GM23248 (cell line): ENCODE results near the gene MCF2L. TPM values are rescaled to one million over a fixed set of nuclear protein-coding genes. Genes with fewer than 3 reads are reported as not detected.

Source experiments
- DNase-seq: peaks from one replicate; pipeline ENCODE4 v3.0.0-alpha.2; 2015
- H2AFZ ChIP-seq: fragments of 200-600 bp; sonication (generic); 2 replicates; pipeline ENCODE4 v1.6.1; 2016; ENCODE audit warnings: antibody characterized with exemption
- H3F3A ChIP-seq: fragments of 200-600 bp; sonication (generic); 2 replicates; pipeline ENCODE4 v1.6.1; 2016; ENCODE audit warnings: mild to moderate bottlenecking, antibody characterized with exemption, mixed run types; ENCODE audit not compliant: insufficient read depth
- H3K27ac ChIP-seq: fragments of 200-600 bp; sonication (generic); 2 replicates; pipeline ENCODE4 v1.5.1; 2016; ENCODE audit warnings: mild to moderate bottlenecking
- H3K27me3 ChIP-seq: fragments of 200-600 bp; sonication (generic); replicated peaks from 2 replicates; pipeline ENCODE4 v1.6.1; 2016; ENCODE audit warnings: mild to moderate bottlenecking; ENCODE audit not compliant: insufficient read depth
- H3K36me3 ChIP-seq: fragments of 200-600 bp; sonication (generic); 2 replicates; pipeline ENCODE4 v1.6.1; 2016; ENCODE audit warnings: low read depth, mild to moderate bottlenecking
- H3K4me1 ChIP-seq: fragments of 200-600 bp; sonication (generic); 2 replicates; pipeline ENCODE4 v1.6.1; 2016; ENCODE audit warnings: mild to moderate bottlenecking; ENCODE audit not compliant: insufficient read depth
- H3K4me2 ChIP-seq: fragments of 200-600 bp; sonication (generic); one replicate; pipeline ENCODE4 v1.6.1; 2016; ENCODE audit warnings: mild to moderate bottlenecking; ENCODE audit not compliant: unreplicated experiment
- H3K4me3 ChIP-seq: fragments of 200-600 bp; sonication (generic); 2 replicates; pipeline ENCODE4 v1.5.1; 2016; ENCODE audit warnings: mild to moderate bottlenecking
- H3K79me2 ChIP-seq: fragments of 200-600 bp; sonication (generic); 2 replicates; pipeline ENCODE4 v1.6.1; 2016; ENCODE audit warnings: mild to moderate bottlenecking; ENCODE audit not compliant: insufficient read depth
- H3K9ac ChIP-seq: fragments of 200-600 bp; sonication (generic); 2 replicates; pipeline ENCODE4 v1.6.1; 2016; ENCODE audit warnings: mild to moderate bottlenecking
- H3K9me2 ChIP-seq: fragments of 200-600 bp; sonication (generic); 2 replicates; pipeline ENCODE4 v1.6.1; 2016; ENCODE audit warnings: mixed run types, mild to moderate bottlenecking, moderate library complexity; ENCODE audit not compliant: insufficient read depth
- H3K9me3 ChIP-seq: fragments of 200-600 bp; sonication (generic); one replicate; pipeline ENCODE4 v1.6.1; 2017; ENCODE audit warnings: low read depth
- H4K20me1 ChIP-seq: fragments of 200-600 bp; sonication (generic); 2 replicates; pipeline ENCODE4 v1.6.0; 2016; ENCODE audit not compliant: insufficient read depth
- EZH2 ChIP-seq: fragments of 200-600 bp; sonication (generic); IDR thresholded peaks from 2 replicates; pipeline ENCODE4 v1.6.1; 2018; ENCODE audit warnings: antibody characterized with exemption, mild to moderate bottlenecking; ENCODE audit not compliant: insufficient read depth, poor library complexity, severe bottlenecking
- EZH2phosphoT487 ChIP-seq: fragments of 200-600 bp; sonication (generic); IDR thresholded peaks from 2 replicates; pipeline ENCODE4 v1.6.1; 2018; ENCODE audit warnings: antibody characterized with exemption, moderate library complexity, mild to moderate bottlenecking, low read depth; ENCODE audit not compliant: insufficient read depth
- WGBS, 2 experiments: methylation state at CpG; one replicate each; pipeline ENCODE4 v1.1.6; 2015 to 2017; ENCODE audit warnings: low lambda C conversion rate in 2 of 2, low coverage in 1 of 2; ENCODE audit errors: missing lambda C conversion rate in 2 of 2; 5-methylcytosine and 5-hydroxymethylcytosine counted together
- in situ Hi-C: fragments of 300-500 bp; cut with MboI; formaldehyde crosslinking; loops from 2 replicates; pipeline ENCODE4 v1.15.0; 2020
- polyA plus RNA-seq: library from polyadenylated mRNA; unstranded; fragments of >200 nt; fragmentation: Nextera tagmentation; extraction: Ambion mirVana; gene quantifications from 2 replicates; pipeline ENCODE4 v1.2.1, GENCODE V29; 2016
- total RNA-seq: library from RNA; depleted of rRNA; stranded (reverse); fragments of >200 nt; shearing (Covaris generic); gene quantifications from 2 replicates; pipeline ENCODE4 v1.2.3, GENCODE V29; 2014

Gene MCF2L
- total and polyA plus RNA-seq, 2 experiments from 2014 or later = not detected

DNA sequence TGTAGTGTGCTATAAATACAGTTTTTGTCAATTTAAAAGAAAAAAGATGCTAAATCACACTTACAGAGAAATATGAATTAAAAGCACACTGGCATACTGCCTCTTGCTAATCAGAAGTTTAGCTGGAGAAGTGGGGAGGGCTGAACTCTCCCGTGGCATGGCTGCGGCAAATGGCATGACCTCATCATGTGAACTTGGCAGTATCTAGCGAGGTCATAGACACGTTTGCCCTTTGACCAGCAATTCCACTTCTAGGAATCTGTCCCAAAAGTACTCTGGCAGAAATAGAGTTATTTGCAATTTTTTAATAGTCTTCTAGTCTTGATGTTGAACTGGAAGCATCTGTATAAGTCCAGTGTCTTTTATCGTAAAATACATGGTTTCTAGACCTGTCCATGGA is 42.0 kb upstream of the MCF2L start:
- H3K9me3 ChIP-seq = no peaks in the 10 kb centered on the region
- H3K9me2 ChIP-seq = no peaks in the 10 kb centered on the region
- H3K27me3 ChIP-seq = peaks cover 66% of the 10 kb centered on the region
- no peak overlapping the region for H3K4me2 ChIP-seq
- no peaks in the 10 kb centered on the region for H3K79me2 ChIP-seq
- DNase-seq = no peak
- H4K20me1 ChIP-seq = no peaks in the 10 kb centered on the region
- in situ Hi-C loops = loop anchor here (25.0 kb wide), 1 partner anchor 460 kb away; no protein-coding TSS in a partner anchor
- H3F3A ChIP-seq = no peaks in the 10 kb centered on the region
- H3K36me3 ChIP-seq = no peaks in the 10 kb centered on the region
- H3K4me3 ChIP-seq = no peak overlapping the region
- 51 to 59% methylated on average over 5 of the region's 5 CpGs for WGBS, 2 experiments
- H3K27ac ChIP-seq = no peak overlapping the region
- no peaks in the 10 kb centered on the region for H3K4me1 ChIP-seq
- H2AFZ ChIP-seq = no peak overlapping the region
- H3K9ac ChIP-seq = no peak overlapping the region
- TF ChIP-seq EZH2 (no peak), EZH2phosphoT487 (no peak)

DNA sequence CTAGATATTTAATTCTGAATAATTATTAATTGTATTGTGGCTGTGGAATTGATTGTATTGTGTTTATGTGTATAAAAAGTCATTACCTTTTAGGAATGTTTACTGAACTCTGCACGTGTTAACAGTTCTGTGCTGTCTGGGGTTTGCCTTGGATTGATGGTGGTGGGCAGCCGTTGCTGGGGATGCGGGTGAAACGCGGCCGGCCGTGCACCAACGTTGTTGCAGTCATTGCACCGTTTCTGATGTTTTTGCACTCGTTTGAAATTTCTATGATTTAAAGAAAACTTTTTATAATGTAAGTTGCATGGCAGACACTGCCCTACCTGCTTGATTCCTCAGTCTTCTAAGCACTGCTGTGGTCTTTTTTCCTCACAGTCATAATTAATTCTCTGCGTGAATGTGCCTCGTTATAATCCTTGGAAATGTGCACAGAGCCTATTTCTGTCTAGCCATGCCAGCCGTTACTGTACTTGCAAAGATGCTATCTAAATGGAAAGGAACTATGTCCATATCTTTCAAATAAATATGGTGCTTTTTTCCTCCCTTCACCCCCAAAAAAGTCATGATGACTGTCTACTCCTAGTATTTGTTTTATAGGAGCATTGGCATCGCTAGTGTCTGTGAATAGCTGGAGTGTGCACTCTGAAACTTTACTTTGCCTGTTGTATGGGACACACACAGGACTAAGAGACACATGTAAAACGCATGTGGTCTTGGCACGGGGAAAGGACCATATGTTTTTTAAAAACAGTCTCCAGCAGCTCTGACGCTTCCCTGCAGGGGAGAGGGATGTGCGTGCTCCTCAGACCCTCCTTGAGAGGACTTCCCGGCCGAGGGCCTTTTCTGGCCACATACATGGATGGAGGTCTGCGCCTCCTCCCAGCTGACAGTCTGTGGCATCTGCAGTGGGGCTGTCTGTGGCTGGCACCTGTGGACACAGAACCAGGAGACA is 40.7 kb upstream of the MCF2L start:
- H2AFZ ChIP-seq = no peak overlapping the region
- H3K9me3 ChIP-seq = no peaks in the 10 kb centered on the region
- H3K27ac ChIP-seq = no peak overlapping the region
- no peaks in the 10 kb centered on the region for H3K79me2 ChIP-seq
- no peak overlapping the region for H3K4me2 ChIP-seq
- in situ Hi-C loops = loop anchor here (25.0 kb wide), 1 partner anchor 459 kb away; no protein-coding TSS in a partner anchor
- H3K36me3 ChIP-seq = no peaks in the 10 kb centered on the region
- no peaks in the 10 kb centered on the region for H4K20me1 ChIP-seq
- H3K4me1 ChIP-seq = no peaks in the 10 kb centered on the region
- 14 to 17% methylated on average over 21 of the region's 21 CpGs for WGBS, 2 experiments
- peaks cover 57% of the 10 kb centered on the region for H3K27me3 ChIP-seq
- TF ChIP-seq EZH2 = no peak
- no peak for TF ChIP-seq EZH2phosphoT487
- H3F3A ChIP-seq = no peaks in the 10 kb centered on the region
- no peak for DNase-seq
- H3K9me2 ChIP-seq = no peaks in the 10 kb centered on the region
- H3K9ac ChIP-seq = no peak overlapping the region
- H3K4me3 ChIP-seq = no peak overlapping the region

DNA sequence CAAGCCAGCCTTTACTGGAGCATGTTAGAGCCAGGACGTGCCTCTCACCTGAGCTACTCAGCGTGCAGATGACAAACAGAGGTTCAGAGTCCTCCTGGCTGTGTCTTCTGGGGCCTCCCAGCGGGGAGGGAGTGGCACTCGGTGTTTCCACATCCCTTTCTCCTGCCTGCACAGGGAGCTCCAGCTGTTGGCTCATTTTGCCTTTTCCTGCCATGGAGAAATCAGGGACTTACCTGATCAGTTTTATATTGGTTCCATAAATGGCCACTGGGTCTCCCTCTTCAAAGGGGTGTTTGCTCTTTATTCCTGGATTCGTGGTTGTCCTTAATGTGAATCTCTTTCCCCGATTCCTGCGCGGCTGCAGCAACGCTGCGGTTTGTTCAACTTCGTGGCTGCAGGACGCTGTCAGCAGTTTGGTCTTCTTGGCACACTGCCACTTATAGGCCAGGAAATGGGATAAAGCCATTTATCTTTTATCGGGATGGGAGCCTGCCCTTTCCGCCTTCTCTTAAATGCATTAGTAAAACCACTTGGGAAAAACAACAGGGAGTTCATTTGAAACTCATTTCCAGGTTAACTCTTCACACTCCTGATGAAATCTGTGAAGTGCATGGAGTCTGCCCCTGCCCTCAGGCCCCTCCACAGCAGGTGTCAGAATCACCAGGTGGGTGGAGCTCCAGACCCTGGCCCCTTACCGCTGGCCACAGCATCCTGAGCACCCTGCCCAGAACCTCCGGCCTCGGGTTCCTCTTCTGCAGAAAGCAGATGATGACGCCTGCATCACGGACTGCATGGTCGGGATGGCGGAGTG is 39.8 kb upstream of the MCF2L start:
- H4K20me1 ChIP-seq = no peaks in the 10 kb centered on the region
- H3K4me3 ChIP-seq = no peak overlapping the region
- H3K9me3 ChIP-seq = no peaks in the 10 kb centered on the region
- peaks cover 52% of the 10 kb centered on the region for H3K27me3 ChIP-seq
- H3K27ac ChIP-seq = no peak overlapping the region
- H2AFZ ChIP-seq = no peak overlapping the region
- TF ChIP-seq EZH2 = peak; percentile 71
- no peak for TF ChIP-seq EZH2phosphoT487
- H3K4me2 ChIP-seq = no peak overlapping the region
- no peaks in the 10 kb centered on the region for H3K4me1 ChIP-seq
- no peaks in the 10 kb centered on the region for H3K36me3 ChIP-seq
- H3F3A ChIP-seq = no peaks in the 10 kb centered on the region
- WGBS, 2 experiments = 4 to 7% methylated on average over 21 of the region's 21 CpGs
- no peaks in the 10 kb centered on the region for H3K9me2 ChIP-seq
- in situ Hi-C loops = loop anchor here (25.0 kb wide), 1 partner anchor 458 kb away; no protein-coding TSS in a partner anchor
- DNase-seq = peak; percentile 35
- H3K9ac ChIP-seq = no peak overlapping the region
- H3K79me2 ChIP-seq = no peaks in the 10 kb centered on the region

DNA sequence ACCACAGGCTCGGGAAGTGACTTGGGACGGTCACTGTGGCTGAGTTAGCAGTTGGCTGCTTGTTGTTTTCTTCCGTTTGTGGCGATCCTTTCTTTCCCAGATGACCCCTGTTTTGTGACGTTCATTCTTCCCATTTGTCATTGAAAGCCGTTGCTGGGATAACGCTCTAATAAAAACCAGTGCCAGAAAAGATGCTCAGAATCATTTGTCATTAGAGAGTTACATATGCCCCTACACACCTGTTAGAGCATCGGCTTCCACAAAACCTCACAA is 39.3 kb upstream of the MCF2L start:
- H3K4me2 ChIP-seq = no peak overlapping the region
- H3K9ac ChIP-seq = no peak overlapping the region
- no peaks in the 10 kb centered on the region for H3K9me2 ChIP-seq
- H3K4me3 ChIP-seq = no peak overlapping the region
- no peak overlapping the region for H2AFZ ChIP-seq
- no peak for DNase-seq
- H3K4me1 ChIP-seq = no peaks in the 10 kb centered on the region
- 16 to 18% methylated on average over 8 of the region's 8 CpGs for WGBS, 2 experiments
- H3K36me3 ChIP-seq = no peaks in the 10 kb centered on the region
- no peaks in the 10 kb centered on the region for H3K79me2 ChIP-seq
- peaks cover 47% of the 10 kb centered on the region for H3K27me3 ChIP-seq
- H3F3A ChIP-seq = no peaks in the 10 kb centered on the region
- H4K20me1 ChIP-seq = no peaks in the 10 kb centered on the region
- TF ChIP-seq EZH2phosphoT487 (no peak), EZH2 (no peak)
- no peak overlapping the region for H3K27ac ChIP-seq
- no peaks in the 10 kb centered on the region for H3K9me3 ChIP-seq
- in situ Hi-C loops = loop anchor here (25.0 kb wide), 1 partner anchor 458 kb away; no protein-coding TSS in a partner anchor
